AG09309 (cell line): ENCODE results near the gene PTPRF.
A peak's percentile ranks its signal among the peaks of the same experiment; 100 is the strongest.

Source experiments
- DNase-seq: peaks from one replicate; pipeline ENCODE4 v3.0.0-alpha.2; 2010; ENCODE audit warnings: low read depth
- H3K4me3 ChIP-seq: 2 replicates; pipeline ENCODE4 v1.5.1; 2011; ENCODE audit warnings: mild to moderate bottlenecking, low read depth, low read length, moderate library complexity; ENCODE audit not compliant: control insufficient read depth
- TF ChIP-seq, protein P1 (sequence below): IDR thresholded peaks from 2 replicates; pipeline ENCODE4 v1.5.1; 2011; ENCODE audit warnings: mild to moderate bottlenecking, low read depth, low read length, inconsistent platforms; ENCODE audit not compliant: insufficient read depth, control insufficient read depth; ENCODE audit errors: missing control alignments

PTPRF gene

GRCh38 chr1:43558346-43558841 is 27.7 kb downstream of the PTPRF start:
- H3K4me3 ChIP-seq, result no peak overlapping the region
- peak; percentile 8 for DNase-seq
- TF ChIP-seq, protein P1, sequence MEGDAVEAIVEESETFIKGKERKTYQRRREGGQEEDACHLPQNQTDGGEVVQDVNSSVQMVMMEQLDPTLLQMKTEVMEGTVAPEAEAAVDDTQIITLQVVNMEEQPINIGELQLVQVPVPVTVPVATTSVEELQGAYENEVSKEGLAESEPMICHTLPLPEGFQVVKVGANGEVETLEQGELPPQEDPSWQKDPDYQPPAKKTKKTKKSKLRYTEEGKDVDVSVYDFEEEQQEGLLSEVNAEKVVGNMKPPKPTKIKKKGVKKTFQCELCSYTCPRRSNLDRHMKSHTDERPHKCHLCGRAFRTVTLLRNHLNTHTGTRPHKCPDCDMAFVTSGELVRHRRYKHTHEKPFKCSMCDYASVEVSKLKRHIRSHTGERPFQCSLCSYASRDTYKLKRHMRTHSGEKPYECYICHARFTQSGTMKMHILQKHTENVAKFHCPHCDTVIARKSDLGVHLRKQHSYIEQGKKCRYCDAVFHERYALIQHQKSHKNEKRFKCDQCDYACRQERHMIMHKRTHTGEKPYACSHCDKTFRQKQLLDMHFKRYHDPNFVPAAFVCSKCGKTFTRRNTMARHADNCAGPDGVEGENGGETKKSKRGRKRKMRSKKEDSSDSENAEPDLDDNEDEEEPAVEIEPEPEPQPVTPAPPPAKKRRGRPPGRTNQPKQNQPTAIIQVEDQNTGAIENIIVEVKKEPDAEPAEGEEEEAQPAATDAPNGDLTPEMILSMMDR, result no peak

- TF ChIP-seq, protein P1, result no peak
- no peak for DNase-seq
- H3K4me3 ChIP-seq, result no peak overlapping the region
These were observed 29.0 kb downstream of the PTPRF start for GRCh38 chr1:43559714-43560113.

GRCh38 chr1:43560286-43560685 is 29.6 kb downstream of the PTPRF start:
- TF ChIP-seq, protein P1, result no peak
- H3K4me3 ChIP-seq, result no peak overlapping the region
- DNase-seq, result no peak

DNA sequence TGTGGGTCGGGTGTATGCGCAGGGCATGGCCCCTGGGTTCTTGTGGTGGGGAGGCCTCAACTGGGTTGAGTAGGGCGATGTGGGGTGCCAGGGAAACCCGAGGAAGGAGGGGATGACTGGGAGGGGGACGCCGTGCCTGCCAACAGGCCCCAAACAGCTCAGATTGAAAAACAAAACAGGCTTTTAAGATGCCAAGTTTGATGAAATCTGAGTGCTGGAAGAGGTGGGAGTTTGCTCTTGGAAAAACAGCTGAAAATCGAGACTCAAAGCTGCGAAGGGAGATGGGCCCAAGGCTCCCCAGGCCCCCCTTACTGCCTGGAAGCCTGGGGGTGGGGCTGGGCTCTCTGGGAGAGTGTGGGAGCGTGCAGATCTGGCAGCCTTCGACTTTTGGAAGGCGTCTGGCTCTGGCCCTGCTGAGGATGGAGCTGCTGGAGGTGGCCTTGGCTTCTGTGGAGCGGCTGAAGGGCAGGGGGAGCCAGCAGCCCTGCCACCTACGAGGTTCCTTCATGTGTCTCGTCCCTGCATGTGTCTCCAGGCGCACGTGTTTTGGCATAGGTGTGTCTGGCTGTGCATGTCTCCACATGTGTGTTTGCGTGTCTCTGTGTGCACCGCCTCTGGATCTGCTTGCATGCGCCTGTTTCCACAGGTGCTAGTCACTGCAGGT is 33.3 kb downstream of the PTPRF start:
- H3K4me3 ChIP-seq, result no peak overlapping the region
- TF ChIP-seq, protein P1, result no peak
- no peak for DNase-seq

- no peak overlapping the region for H3K4me3 ChIP-seq
- TF ChIP-seq, protein P1, result no peak
- no peak for DNase-seq
These were observed 34.1 kb downstream of the PTPRF start for GRCh38 chr1:43564551-43565348.

DNA sequence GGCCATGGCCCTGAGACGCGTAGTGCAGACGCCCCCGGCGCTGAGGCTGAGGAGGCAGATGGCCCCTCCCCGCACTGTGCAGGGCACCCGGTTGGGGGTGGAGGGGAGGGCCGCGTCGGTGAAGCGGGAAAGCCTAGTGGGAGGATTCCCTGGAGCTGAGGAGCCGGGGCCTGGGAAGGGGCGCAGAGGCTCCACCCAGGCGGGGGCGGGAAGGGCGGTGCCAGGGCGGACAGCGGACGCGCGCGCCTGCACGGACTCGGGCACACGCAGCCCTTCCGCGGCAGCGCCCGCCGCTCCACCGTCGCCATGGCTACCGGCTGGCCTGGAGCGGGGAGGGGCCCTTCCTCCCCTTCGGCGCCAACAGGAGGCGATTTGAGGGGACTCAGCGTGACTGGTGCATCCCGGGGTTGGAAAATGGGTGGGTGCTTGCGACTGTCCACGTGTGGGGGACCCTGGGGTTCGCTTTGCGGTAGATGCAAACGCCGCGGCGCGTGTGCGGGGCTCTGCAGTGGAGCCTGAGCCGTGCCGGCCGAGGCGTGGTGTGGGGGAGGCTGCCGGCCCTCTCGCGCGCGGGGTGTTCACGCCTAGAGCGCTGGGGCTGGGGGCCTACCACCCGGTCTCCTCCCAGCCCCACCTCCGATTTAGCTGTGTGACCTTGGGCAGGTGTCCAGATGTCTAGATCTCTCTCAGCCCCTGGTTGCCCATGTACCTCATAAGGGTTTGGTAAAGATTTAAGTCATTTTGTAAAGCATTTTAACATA is 35.1 kb downstream of the PTPRF start:
- H3K4me3 ChIP-seq, result peak overlapping the region; percentile 43
- DNase-seq, result no peak
- TF ChIP-seq, protein P1, result no peak
